Vagina (tissue), 2 donors: ENCODE measurements around the gene PPP1R2B.

ENCODE experiments used
- CTCF ChIP-seq, 3 experiments: fragments of 450-650 bp in 2 of 3; fragments of 200-600 bp in 1 of 3; sonication (generic) in 1 of 3; IDR thresholded peaks; one replicate each; pipeline ENCODE4 v1.5.1; 2017 to 2019; ENCODE audit warnings: antibody characterized with exemption in 3 of 3, mild to moderate bottlenecking in 2 of 3, moderate library complexity in 2 of 3
- POLR2A ChIP-seq, 2 donors: fragments of 450-650 bp; IDR thresholded peaks; one replicate each; pipeline ENCODE4 v1.6.1; 2017; ENCODE audit warnings: antibody characterized with exemption in 2 of 2, mild to moderate bottlenecking in 2 of 2, moderate library complexity in 2 of 2

DNA sequence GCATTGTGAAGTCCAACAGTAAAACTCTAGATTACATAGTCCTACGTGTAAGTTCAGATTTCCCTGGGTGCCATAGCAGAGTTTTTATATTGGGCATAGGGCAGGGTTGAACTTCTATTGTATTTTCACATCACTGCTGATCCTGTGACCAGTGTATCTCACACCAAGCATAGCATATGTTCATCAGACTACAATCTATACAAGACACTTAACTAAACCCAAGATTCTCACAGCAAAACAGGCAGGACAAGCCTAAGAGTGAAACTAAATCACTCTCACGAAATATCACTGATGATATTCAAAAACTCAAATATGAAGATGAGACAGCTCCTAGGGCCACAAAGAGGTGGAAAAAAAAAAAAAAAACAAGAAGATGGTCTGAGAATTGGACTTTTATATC, 3.2 kb upstream of the PPP1R2B start:
- TF ChIP-seq CTCF (IDR thresholded peaks at IDR 0.05) (no peak), POLR2A (IDR thresholded peaks at IDR 0.05) (no peak)
